ENCODE measurements around the gene FOXRED1.

Gene FOXRED1

GRCh38 chr11:126257144-126257543 lies 11.8 kb upstream of the FOXRED1 start:
- no peak for TF ChIP-seq GATA3 (IDR thresholded peaks at IDR 0.05; ENCODE audit: low read depth, low read length)
- no peak for TF ChIP-seq GATA2 (IDR thresholded peaks at IDR 0.05; ENCODE audit: low read depth, low read length)

GRCh38 chr11:126257764-126258163 lies 11.2 kb upstream of the FOXRED1 start:
- TF ChIP-seq GATA3 (IDR thresholded peaks at IDR 0.05; ENCODE audit: low read depth, low read length) (no peak), GATA2 (IDR thresholded peaks at IDR 0.05; ENCODE audit: low read depth, low read length) (no peak)

- TF ChIP-seq GATA3 (IDR thresholded peaks at IDR 0.05; ENCODE audit: low read depth, low read length) (no peak), GATA2 (IDR thresholded peaks at IDR 0.05; ENCODE audit: low read depth, low read length) (no peak)
Measured at GRCh38 chr11:126262216-126262615, 6.7 kb upstream of the FOXRED1 start.

- TF ChIP-seq GATA3 (IDR thresholded peaks at IDR 0.05; ENCODE audit: low read depth, low read length) = no peak
- no peak for TF ChIP-seq GATA2 (IDR thresholded peaks at IDR 0.05; ENCODE audit: low read depth, low read length)
Measured at GRCh38 chr11:126263489-126263888, 5.5 kb upstream of the FOXRED1 start.

- TF ChIP-seq GATA2 (IDR thresholded peaks at IDR 0.05; ENCODE audit: low read depth, low read length) (no peak), GATA3 (IDR thresholded peaks at IDR 0.05; ENCODE audit: low read depth, low read length) (no peak)
Measured at GRCh38 chr11:126265811-126266210, 3.1 kb upstream of the FOXRED1 start.

- no peak for TF ChIP-seq GATA2 (IDR thresholded peaks at IDR 0.05; ENCODE audit: low read depth, low read length)
Measured at GRCh38 chr11:126267650-126268049, 1.3 kb upstream of the FOXRED1 start.

GRCh38 chr11:126268361-126268707 lies 620 bp upstream of the FOXRED1 start:
- no peak for TF ChIP-seq GATA2 (IDR thresholded peaks at IDR 0.05; ENCODE audit: low read depth, low read length)
- no peak for TF ChIP-seq GATA3 (IDR thresholded peaks at IDR 0.05; ENCODE audit: low read depth, low read length)

GRCh38 chr11:126277322-126277721 lies 8.4 kb downstream of the FOXRED1 start:
- TF ChIP-seq GATA2 (IDR thresholded peaks at IDR 0.05; ENCODE audit: low read depth, low read length) (no peak), GATA3 (IDR thresholded peaks at IDR 0.05; ENCODE audit: low read depth, low read length) (no peak)

- no peak for TF ChIP-seq GATA3 (IDR thresholded peaks at IDR 0.05; ENCODE audit: low read depth, low read length)
- no peak for TF ChIP-seq GATA2 (IDR thresholded peaks at IDR 0.05; ENCODE audit: low read depth, low read length)
Measured at GRCh38 chr11:126277780-126278179, 8.8 kb downstream of the FOXRED1 start.

GRCh38 chr11:126279191-126279590 lies 10.2 kb downstream of the FOXRED1 start:
- TF ChIP-seq GATA2 (IDR thresholded peaks at IDR 0.05; ENCODE audit: low read depth, low read length) (no peak), GATA3 (IDR thresholded peaks at IDR 0.05; ENCODE audit: low read depth, low read length) (no peak)

- no peak for TF ChIP-seq GATA2 (IDR thresholded peaks at IDR 0.05; ENCODE audit: low read depth, low read length)
- no peak for TF ChIP-seq GATA3 (IDR thresholded peaks at IDR 0.05; ENCODE audit: low read depth, low read length)
Measured at GRCh38 chr11:126280595-126280994, 11.6 kb downstream of the FOXRED1 start.

GRCh38 chr11:126281245-126281644 lies 12.3 kb downstream of the FOXRED1 start:
- TF ChIP-seq GATA2 (IDR thresholded peaks at IDR 0.05; ENCODE audit: low read depth, low read length) (no peak), GATA3 (IDR thresholded peaks at IDR 0.05; ENCODE audit: low read depth, low read length) (no peak)

- TF ChIP-seq GATA3 (IDR thresholded peaks at IDR 0.05; ENCODE audit: low read depth, low read length) (no peak), GATA2 (IDR thresholded peaks at IDR 0.05; ENCODE audit: low read depth, low read length) (no peak)
Measured at GRCh38 chr11:126281666-126282175, 12.8 kb downstream of the FOXRED1 start.

- TF ChIP-seq GATA3 (IDR thresholded peaks at IDR 0.05; ENCODE audit: low read depth, low read length) = no peak
- no peak for TF ChIP-seq GATA2 (IDR thresholded peaks at IDR 0.05; ENCODE audit: low read depth, low read length)
Measured at GRCh38 chr11:126282361-126282735, 13.4 kb downstream of the FOXRED1 start.

GRCh38 chr11:126282736-126283591 lies 14.0 kb downstream of the FOXRED1 start, which contains the start of gene TIRAP:
TIRAP (plus strand) TSS chr11:126283093; CDS start chr11:126290895, 7,802 bp downstream.
- TF ChIP-seq GATA3 (IDR thresholded peaks at IDR 0.05; ENCODE audit: low read depth, low read length) (no peak), GATA2 (IDR thresholded peaks at IDR 0.05; ENCODE audit: low read depth, low read length) (no peak)

All from SH-SY5Y (cell line).